ENCODE results near the gene RAB11B.
A peak's percentile ranks its signal among the peaks of the same experiment; 100 is the strongest.
"Not testable (repeated sequence)": the region's sequence is repeated elsewhere in the genome, so short reads cannot be mapped to it uniquely, and the experiment has no call there.

RAB11B gene

GRCh38 chr19:8396563-8397203 is 6.5 kb downstream of the RAB11B start:
- peak in 1 of 2 experiments; percentile 3 for DNase-seq

- no peak for DNase-seq
Observed at GRCh38 chr19:8397271-8397670, 7.1 kb downstream of the RAB11B start.

- DNase-seq = no peak
Observed at GRCh38 chr19:8397746-8398310, 7.7 kb downstream of the RAB11B start.

DNA sequence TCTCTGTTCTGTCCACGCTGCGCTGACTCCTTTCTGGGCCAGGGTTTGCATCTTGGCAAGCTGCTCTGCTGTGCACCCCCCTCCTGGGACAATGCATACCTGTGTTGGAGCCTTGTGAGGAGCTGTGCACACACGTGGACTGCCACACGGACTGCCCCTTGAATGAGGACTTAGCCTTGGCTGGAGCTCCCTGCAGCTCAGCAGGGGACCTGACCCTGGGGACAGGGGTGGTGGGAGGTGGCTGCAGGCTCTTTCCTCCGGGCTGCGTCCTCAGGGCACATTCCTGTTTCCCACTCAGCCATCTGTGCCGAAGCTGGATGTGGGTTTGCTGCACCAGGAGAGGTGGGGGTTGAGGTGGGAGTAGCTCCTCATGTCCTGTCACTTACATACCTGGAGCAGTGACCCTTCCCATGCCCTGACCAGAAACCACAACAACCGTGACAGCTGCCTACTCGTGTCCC is 8.2 kb downstream of the RAB11B start:
- no peak for DNase-seq

DNA sequence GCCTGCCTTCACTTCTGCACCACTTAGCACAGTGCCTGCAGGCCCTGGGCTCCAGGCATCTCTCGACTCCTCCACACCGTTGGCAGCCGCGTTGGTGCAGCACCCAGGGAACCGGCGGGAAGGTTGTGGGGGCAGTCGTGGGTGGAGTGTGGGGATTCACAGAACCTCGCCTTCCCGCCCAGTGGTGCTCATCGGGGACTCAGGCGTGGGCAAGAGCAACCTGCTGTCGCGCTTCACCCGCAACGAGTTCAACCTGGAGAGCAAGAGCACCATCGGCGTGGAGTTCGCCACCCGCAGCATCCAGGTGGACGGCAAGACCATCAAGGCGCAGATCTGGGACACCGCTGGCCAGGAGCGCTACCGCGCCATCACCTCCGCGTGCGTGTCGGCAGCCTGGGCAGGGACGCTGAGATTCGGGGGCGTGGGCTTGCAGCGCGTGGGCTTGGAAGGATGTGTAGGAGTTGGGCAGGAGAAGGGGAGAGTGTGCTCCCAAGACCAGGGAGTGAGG is 9.6 kb downstream of the RAB11B start:
- DNase-seq = no peak

GRCh38 chr19:8401981-8402411 is 11.8 kb downstream of the RAB11B start:
- no peak for DNase-seq

DNA sequence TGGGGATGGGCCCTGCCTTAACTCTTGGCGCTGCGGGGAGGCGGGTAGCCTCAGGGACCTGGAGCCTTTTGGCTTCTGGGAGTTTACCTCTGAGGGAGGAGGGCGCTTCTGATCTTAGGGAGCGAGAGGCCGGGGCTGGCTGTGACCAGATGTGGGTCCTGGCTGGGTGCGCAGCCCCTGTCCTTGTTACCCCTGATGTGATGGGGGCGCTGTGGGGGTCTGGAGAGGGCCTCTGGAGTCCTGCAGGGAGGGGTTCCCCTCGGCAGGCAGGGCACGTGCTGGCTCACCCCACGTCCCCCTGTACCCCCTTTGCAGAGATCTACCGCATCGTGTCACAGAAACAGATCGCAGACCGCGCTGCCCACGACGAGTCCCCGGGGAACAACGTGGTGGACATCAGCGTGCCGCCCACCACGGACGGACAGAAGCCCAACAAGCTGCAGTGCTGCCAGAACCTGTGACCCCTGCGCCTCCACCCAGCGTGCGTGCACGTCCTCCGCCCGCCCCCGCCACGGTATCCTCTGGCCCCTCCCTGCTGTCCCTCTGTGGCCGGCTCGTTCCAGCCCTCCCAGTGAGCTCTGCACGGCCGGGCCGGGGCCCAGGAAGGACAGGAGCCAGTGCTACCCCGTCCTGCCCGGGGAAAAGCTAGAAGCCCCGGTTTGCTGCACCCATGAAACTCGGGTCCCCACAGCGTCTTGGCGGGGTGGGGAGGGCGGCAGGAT is 13.1 kb downstream of the RAB11B start:
- no peak for DNase-seq

- DNase-seq = no peak
Observed at GRCh38 chr19:8403820-8404109, 13.6 kb downstream of the RAB11B start.

GRCh38 chr19:8404391-8405151 is 14.4 kb downstream of the RAB11B start:
- no peak for DNase-seq

- DNase-seq = not testable (repeated sequence)
Observed at GRCh38 chr19:8410718-8411117, 20.6 kb downstream of the RAB11B start.

- peak; percentile 92 to 93 for DNase-seq
Observed at GRCh38 chr19:8412783-8413628, 22.8 kb downstream of the RAB11B start, which contains the start of gene MARCHF2. MARCHF2 (plus strand) TSS chr19:8413305; CDS start chr19:8421841, 8,536 bp downstream.

- DNase-seq = no peak
Observed at GRCh38 chr19:8413629-8413995, 23.5 kb downstream of the RAB11B start.

- no peak for DNase-seq
Observed at GRCh38 chr19:8416796-8417195, 26.6 kb downstream of the RAB11B start.

DNA sequence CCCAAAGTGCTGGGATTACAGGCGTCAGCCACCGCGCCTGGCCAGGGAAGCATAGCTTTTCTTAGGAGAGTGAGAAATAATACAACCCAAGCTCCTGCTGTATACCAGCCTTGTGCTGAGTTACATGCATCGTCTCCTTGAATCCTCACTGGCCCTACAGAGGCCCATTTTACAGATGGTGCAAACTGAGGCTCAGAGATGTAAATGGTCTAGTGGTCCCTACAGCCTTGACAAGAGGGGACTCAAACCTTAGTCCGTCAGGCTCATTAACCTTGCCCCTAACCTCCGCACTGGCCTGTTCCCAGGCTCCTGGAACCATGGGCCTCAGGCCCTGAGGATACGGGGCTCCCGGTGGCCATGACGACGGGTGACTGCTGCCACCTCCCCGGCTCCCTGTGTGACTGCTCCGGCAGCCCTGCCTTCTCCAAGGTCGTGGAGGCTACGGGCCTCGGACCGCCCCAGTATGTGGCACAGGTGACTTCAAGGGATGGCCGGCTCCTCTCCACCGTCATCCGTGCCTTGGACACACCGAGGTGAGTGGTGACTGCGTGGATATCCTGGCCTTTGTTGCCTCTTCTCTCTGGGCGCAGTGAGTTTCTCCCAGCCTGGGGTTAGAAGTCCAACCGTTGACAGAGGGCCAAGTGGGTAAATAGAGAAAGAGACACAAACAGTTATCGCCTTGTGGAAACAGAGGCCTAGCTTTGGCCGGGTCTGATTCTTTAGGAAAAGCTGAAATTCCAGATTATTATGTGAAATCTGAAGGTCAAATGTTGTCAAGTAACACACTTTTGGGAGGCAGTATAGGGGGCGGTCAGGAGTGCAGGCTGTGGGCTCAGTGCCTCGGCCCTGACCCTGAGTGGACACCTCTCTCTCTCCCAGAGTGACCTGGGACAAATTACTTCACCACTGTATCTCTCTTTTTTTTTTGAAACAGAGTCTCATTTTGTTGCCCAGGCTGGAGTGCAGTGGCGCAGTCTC is 31.6 kb downstream of the RAB11B start:
- DNase-seq = no peak

- no peak for DNase-seq
Observed at GRCh38 chr19:8423817-8424223, 33.7 kb downstream of the RAB11B start.

DNA sequence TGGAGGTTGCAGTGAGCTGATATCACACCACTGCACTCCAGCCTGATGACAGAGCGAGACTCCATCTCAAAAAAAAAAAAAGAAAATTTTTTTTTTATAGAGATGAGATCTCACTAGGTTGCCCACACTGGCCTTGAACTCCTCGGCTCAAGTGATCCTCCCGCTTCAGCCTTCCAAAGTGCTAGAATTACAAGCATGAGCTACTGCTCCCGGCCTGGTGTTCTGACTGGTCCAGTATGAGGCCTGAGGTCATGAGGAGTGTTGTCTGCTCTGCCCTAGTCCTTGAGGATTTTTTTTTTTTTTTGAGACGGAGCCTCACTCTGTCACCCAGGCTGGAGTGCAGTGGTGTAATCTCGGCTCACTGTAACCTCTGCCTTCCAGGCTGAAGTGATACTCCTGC is 35.2 kb downstream of the RAB11B start:
- not testable (repeated sequence) for DNase-seq

DNA sequence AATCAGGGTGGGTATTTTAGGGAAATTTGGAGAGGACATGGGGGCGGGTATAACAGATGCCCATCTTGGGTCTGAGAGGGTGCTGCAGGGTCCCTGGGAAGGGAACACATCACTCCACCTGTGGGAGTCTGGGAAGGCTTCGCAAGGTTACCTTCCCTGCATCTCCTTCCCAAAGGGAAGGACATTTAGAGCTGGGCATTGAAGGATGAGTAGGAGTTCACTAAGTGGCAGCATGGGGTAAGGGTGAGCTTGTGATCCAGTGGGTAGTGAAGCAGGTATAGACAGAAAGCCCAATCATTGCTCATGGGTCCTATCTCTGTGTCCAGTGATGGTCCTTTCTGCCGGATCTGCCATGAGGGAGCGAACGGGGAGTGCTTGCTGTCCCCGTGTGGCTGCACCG is 36.1 kb downstream of the RAB11B start:
- DNase-seq = no peak

DNA sequence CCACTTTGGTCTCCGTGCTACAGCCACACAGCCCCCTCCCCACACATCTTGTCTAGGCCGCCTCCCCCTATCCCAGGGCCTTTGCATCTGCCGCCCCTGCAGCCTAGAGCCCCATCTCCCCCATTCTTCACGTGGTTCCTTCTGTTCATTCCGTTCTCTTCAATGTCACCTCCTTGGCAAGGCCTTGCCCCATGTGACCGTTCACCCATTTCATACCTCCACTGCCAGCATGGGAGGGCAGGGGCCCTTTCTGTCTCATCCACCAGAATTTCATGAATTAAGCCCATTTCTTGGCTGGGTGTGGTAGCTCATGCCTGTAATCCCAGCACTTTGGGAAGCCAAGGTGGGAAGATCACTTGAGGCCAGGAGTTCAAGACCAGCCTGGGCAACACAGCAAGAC is 38.9 kb downstream of the RAB11B start:
- no peak for DNase-seq

GRCh38 chr19:8429826-8430225 is 39.7 kb downstream of the RAB11B start:
- no peak for DNase-seq

DNA sequence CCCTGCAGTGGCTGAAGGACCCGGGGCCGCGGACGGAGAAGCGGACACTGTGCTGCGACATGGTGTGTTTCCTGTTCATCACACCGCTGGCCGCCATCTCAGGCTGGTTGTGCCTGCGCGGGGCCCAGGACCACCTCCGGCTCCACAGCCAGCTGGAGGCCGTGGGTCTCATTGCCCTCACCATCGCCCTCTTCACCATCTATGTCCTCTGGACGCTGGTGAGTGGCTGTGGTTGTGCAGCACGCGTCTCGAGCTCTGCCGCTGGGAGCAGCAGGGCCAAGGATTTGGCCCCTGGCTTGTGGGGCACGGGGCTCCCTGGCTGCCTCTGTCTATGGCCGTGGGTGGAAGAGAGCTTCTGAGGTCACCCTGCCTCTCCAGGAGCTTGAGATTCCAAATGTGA is 40.5 kb downstream of the RAB11B start:
- DNase-seq = no peak

DNA sequence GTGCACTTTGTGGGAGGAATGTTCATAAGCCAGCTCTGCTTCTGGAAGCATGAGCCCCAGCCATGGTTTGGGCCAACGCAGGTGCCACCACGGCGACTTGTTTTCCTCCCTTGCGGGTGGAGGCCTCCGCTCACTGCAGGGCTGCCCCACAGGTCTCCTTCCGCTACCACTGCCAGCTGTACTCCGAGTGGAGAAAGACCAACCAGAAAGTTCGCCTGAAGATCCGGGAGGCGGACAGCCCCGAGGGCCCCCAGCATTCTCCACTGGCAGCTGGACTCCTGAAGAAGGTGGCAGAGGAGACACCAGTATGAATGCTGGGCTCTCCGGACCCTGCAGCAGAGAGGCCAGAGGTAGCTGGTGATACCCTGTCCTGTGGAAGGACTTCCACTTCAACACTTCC is 48.1 kb downstream of the RAB11B start:
- no peak for DNase-seq
